Adrenal gland (tissue), 12 donors: ENCODE data around the gene TAPT1. TPM values are rescaled to one million over a fixed set of nuclear protein-coding genes. Genes with fewer than 3 reads are reported as not detected.

Experiments used
- DNase-seq, 7 donors: peaks; one replicate each; pipeline ENCODE4 v3.0.0-alpha.2; 2019 to 2020
- H3K27ac ChIP-seq, 5 donors: fragments of 200-600 bp; sonication (generic) in 4 of 5; 1 replicate in 3 of 5; 2 replicates in 2 of 5; pipeline versions ENCODE4 v1.5.1 to v1.8.0; 2016 to 2020; ENCODE audit warnings: mild to moderate bottlenecking in 1 of 5
- H3K27me3 ChIP-seq: fragments of 200-600 bp; 2 replicates; pipeline ENCODE4 v1.8.0; 2021
- H3K36me3 ChIP-seq, 2 donors: fragments of 200-600 bp; replicated peaks in 1 of 2; 1 replicate in 1 of 2; 2 replicates in 1 of 2; pipeline versions ENCODE4 v1.5.1 to v1.8.0; 2018 to 2022
- H3K4me1 ChIP-seq, 2 donors: fragments of 200-600 bp; replicated peaks in 1 of 2; 1 replicate in 1 of 2; 2 replicates in 1 of 2; pipeline versions ENCODE4 v1.5.1 to v1.8.0; 2018 to 2021
- H3K4me3 ChIP-seq, 4 donors: fragments of 200-600 bp; sonication (generic) in 3 of 4; one replicate each; pipeline ENCODE4 v1.5.1; 2016 to 2018
- H3K9me3 ChIP-seq, 3 donors: fragments of 200-600 bp; sonication (generic) in 1 of 3; replicated peaks in 1 of 3; 1 replicate in 2 of 3; 2 replicates in 1 of 3; pipeline versions ENCODE4 v1.5.1 to v1.8.0; 2016 to 2021
- CTCF ChIP-seq, 6 experiments: fragments of 450-650 bp in 4 of 6; fragments of 200-600 bp in 2 of 6; sonication (generic) in 1 of 6; IDR thresholded peaks; 1 replicate in 5 of 6; 2 replicates in 1 of 6; pipeline versions ENCODE4 v1.5.1 to v1.8.0; 2016 to 2021; ENCODE audit warnings: antibody characterized with exemption in 6 of 6, mild to moderate bottlenecking in 2 of 6, moderate library complexity in 1 of 6
- POLR2A ChIP-seq, 2 donors: fragments of 450-650 bp; IDR thresholded peaks; one replicate each; pipeline ENCODE4 v1.6.1; 2017; ENCODE audit warnings: antibody characterized with exemption in 2 of 2, mild to moderate bottlenecking in 2 of 2, moderate library complexity in 1 of 2
- WGBS, 4 donors: extraction: QIAGEN DNeasy Blood & Tissue Kit in 2 of 4; methylation state at CpG; one replicate each; pipeline versions ENCODE4 v1.1.5 to v1.1.7; 2013 to 2017; 5-methylcytosine and 5-hydroxymethylcytosine counted together
- intact Hi-C, 2 donors: fragments of 100-400 bp; cut with DNase I; formaldehyde crosslinking; loops; one replicate each; pipeline versions ENCODE4 v1.14.1 to v1.15.0; 2022 to 2023
- polyA plus RNA-seq, 3 donors: library from polyadenylated mRNA; stranded (reverse); fragments of 200-250 nt in 2 of 3; fragments of 350-450 nt in 1 of 3; fragmentation: Illumina TruSeq in 1 of 3; extraction: RNeasy Lipid Tissue Mini Kit (QIAGEN cat#74804) in 1 of 3; gene quantifications; one replicate each; pipeline ENCODE4 v1.2.3, GENCODE V29; 2013 to 2014
- total RNA-seq, 9 donors: library from RNA; depleted of rRNA in 4 of 9; stranded (reverse); fragments of >200 nt in 4 of 9; fragments of 120-200 nt in 1 of 9; fragmentation: NEBNext Ultra II Directional in 1 of 9; extraction: Animal tissue kit (Norgen Biotek cat#: 25700) in 1 of 9; gene quantifications; one replicate each; pipeline versions ENCODE4 v1.1.0 to v1.2.4, GENCODE V29; 2013 to 2023
- donor health status: healthy with polysubstance abuse.
- donor health status: Bipolar disorder and iron deficiency.
- donor health status: DM: yes; HTN: yes; CAD: no.
- donor health status: DM: no; HTN: no; CAD: no.
- donor health status: DM: no; HTN: no; CAD: no.
- donor health status: DM: yes; HTN: yes; CAD: no.

Gene TAPT1
- total and polyA plus RNA-seq, 12 donors = 33.2 to 119 (median 51.0) TPM

GRCh38 chr4:16206301-16206700, 20.0 kb downstream of the TAPT1 start:
- WGBS, 4 donors = 66 to 85% (median 79%) methylated on average over 4 to 5 of the region's 5 CpGs
- Histone ChIP-seq H3K4me1 (peaks cover 12 to 56% of the 10 kb centered on the region in 2 donors), H3K9me3 (no peaks in the 10 kb centered on the region), H3K27me3 (no peaks in the 10 kb centered on the region), H3K4me3 (no peak overlapping the region), H3K27ac (peak overlapping the region in 1 of 5 donors; percentile 18), H3K36me3 (no peaks in the 10 kb centered on the region)
- intact Hi-C loops = loop anchor here (10.0 kb wide), 2 partner anchors 58 to 182 kb away; no protein-coding TSS in a partner anchor
- TF ChIP-seq POLR2A (IDR thresholded peaks at IDR 0.05) = no peak
- no peak for TF ChIP-seq CTCF (IDR thresholded peaks at IDR 0.05)
- no peak for DNase-seq

GRCh38 chr4:16205298-16206164, 20.7 kb downstream of the TAPT1 start:
- Histone ChIP-seq H3K4me1 (peaks cover 12 to 49% of the 10 kb centered on the region in 2 donors), H3K4me3 (no peak overlapping the region), H3K27me3 (no peaks in the 10 kb centered on the region), H3K27ac (no peak overlapping the region), H3K36me3 (no peaks in the 10 kb centered on the region), H3K9me3 (no peaks in the 10 kb centered on the region)
- TF ChIP-seq POLR2A (IDR thresholded peaks at IDR 0.05) = no peak
- peak; percentile 41 to 66 (median 53) for TF ChIP-seq CTCF (IDR thresholded peaks at IDR 0.05)
- intact Hi-C loops = loop anchor here (10.0 kb wide), 2 partner anchors 59 to 181 kb away; no protein-coding TSS in a partner anchor
- DNase-seq = no peak
- WGBS, 4 donors = 65 to 70% (median 67%) methylated on average over 7 of the region's 7 CpGs

- H3K27ac ChIP-seq = no peak overlapping the region
- no peaks in the 10 kb centered on the region for H3K27me3 ChIP-seq
- DNase-seq = no peak
- H3K36me3 ChIP-seq = no peaks in the 10 kb centered on the region
- H3K9me3 ChIP-seq = no peaks in the 10 kb centered on the region
- TF ChIP-seq CTCF (IDR thresholded peaks at IDR 0.05) (no peak), POLR2A (IDR thresholded peaks at IDR 0.05) (no peak)
- 69 to 92% (median 82%) methylated on average over 3 of the region's 3 CpGs for WGBS, 4 donors
- no peak overlapping the region for H3K4me3 ChIP-seq
- peaks cover 12 to 48% of the 10 kb centered on the region in 2 donors for H3K4me1 ChIP-seq
- intact Hi-C loops = loop anchor here (10.0 kb wide), 2 partner anchors 60 to 180 kb away; no protein-coding TSS in a partner anchor
Measured at GRCh38 chr4:16204505-16204904, 21.8 kb downstream of the TAPT1 start.

GRCh38 chr4:16203083-16203482, 23.2 kb downstream of the TAPT1 start:
- H3K4me1 ChIP-seq = peaks cover 22 to 62% of the 10 kb centered on the region in 2 donors
- no peak for TF ChIP-seq POLR2A (IDR thresholded peaks at IDR 0.05)
- TF ChIP-seq CTCF (IDR thresholded peaks at IDR 0.05) = no peak
- no peaks in the 10 kb centered on the region for H3K27me3 ChIP-seq
- WGBS, 4 donors = 92 to 98% (median 96%) methylated on average over 2 of the region's 2 CpGs
- H3K4me3 ChIP-seq = no peak overlapping the region
- DNase-seq = no peak
- H3K27ac ChIP-seq = peak overlapping the region in 2 of 5 donors; percentile 19 to 31
- H3K9me3 ChIP-seq = no peaks in the 10 kb centered on the region
- intact Hi-C loops = loop anchor here (10.0 kb wide), 2 partner anchors 62 to 178 kb away; no protein-coding TSS in a partner anchor
- H3K36me3 ChIP-seq = no peaks in the 10 kb centered on the region
